GM23248 (cell line): ENCODE results near the gene HP. TPM values are rescaled to one million over a fixed set of nuclear protein-coding genes. Genes with fewer than 3 reads are reported as not detected.

ENCODE experiments used
- DNase-seq: peaks from one replicate; pipeline ENCODE4 v3.0.0-alpha.2; 2015
- H2AFZ ChIP-seq: fragments of 200-600 bp; sonication (generic); 2 replicates; pipeline ENCODE4 v1.6.1; 2016; ENCODE audit warnings: antibody characterized with exemption
- H3F3A ChIP-seq: fragments of 200-600 bp; sonication (generic); 2 replicates; pipeline ENCODE4 v1.6.1; 2016; ENCODE audit warnings: mild to moderate bottlenecking, antibody characterized with exemption, mixed run types; ENCODE audit not compliant: insufficient read depth
- H3K27ac ChIP-seq: fragments of 200-600 bp; sonication (generic); 2 replicates; pipeline ENCODE4 v1.5.1; 2016; ENCODE audit warnings: mild to moderate bottlenecking
- H3K27me3 ChIP-seq: fragments of 200-600 bp; sonication (generic); replicated peaks from 2 replicates; pipeline ENCODE4 v1.6.1; 2016; ENCODE audit warnings: mild to moderate bottlenecking; ENCODE audit not compliant: insufficient read depth
- H3K36me3 ChIP-seq: fragments of 200-600 bp; sonication (generic); 2 replicates; pipeline ENCODE4 v1.6.1; 2016; ENCODE audit warnings: low read depth, mild to moderate bottlenecking
- H3K4me1 ChIP-seq: fragments of 200-600 bp; sonication (generic); 2 replicates; pipeline ENCODE4 v1.6.1; 2016; ENCODE audit warnings: mild to moderate bottlenecking; ENCODE audit not compliant: insufficient read depth
- H3K4me2 ChIP-seq: fragments of 200-600 bp; sonication (generic); one replicate; pipeline ENCODE4 v1.6.1; 2016; ENCODE audit warnings: mild to moderate bottlenecking; ENCODE audit not compliant: unreplicated experiment
- H3K4me3 ChIP-seq: fragments of 200-600 bp; sonication (generic); 2 replicates; pipeline ENCODE4 v1.5.1; 2016; ENCODE audit warnings: mild to moderate bottlenecking
- H3K79me2 ChIP-seq: fragments of 200-600 bp; sonication (generic); 2 replicates; pipeline ENCODE4 v1.6.1; 2016; ENCODE audit warnings: mild to moderate bottlenecking; ENCODE audit not compliant: insufficient read depth
- H3K9ac ChIP-seq: fragments of 200-600 bp; sonication (generic); 2 replicates; pipeline ENCODE4 v1.6.1; 2016; ENCODE audit warnings: mild to moderate bottlenecking
- H3K9me2 ChIP-seq: fragments of 200-600 bp; sonication (generic); 2 replicates; pipeline ENCODE4 v1.6.1; 2016; ENCODE audit warnings: mixed run types, mild to moderate bottlenecking, moderate library complexity; ENCODE audit not compliant: insufficient read depth
- H3K9me3 ChIP-seq: fragments of 200-600 bp; sonication (generic); one replicate; pipeline ENCODE4 v1.6.1; 2017; ENCODE audit warnings: low read depth
- H4K20me1 ChIP-seq: fragments of 200-600 bp; sonication (generic); 2 replicates; pipeline ENCODE4 v1.6.0; 2016; ENCODE audit not compliant: insufficient read depth
- EZH2 ChIP-seq: fragments of 200-600 bp; sonication (generic); IDR thresholded peaks from 2 replicates; pipeline ENCODE4 v1.6.1; 2018; ENCODE audit warnings: antibody characterized with exemption, mild to moderate bottlenecking; ENCODE audit not compliant: insufficient read depth, poor library complexity, severe bottlenecking
- EZH2phosphoT487 ChIP-seq: fragments of 200-600 bp; sonication (generic); IDR thresholded peaks from 2 replicates; pipeline ENCODE4 v1.6.1; 2018; ENCODE audit warnings: antibody characterized with exemption, moderate library complexity, mild to moderate bottlenecking, low read depth; ENCODE audit not compliant: insufficient read depth
- WGBS, 2 experiments: methylation state at CpG; one replicate each; pipeline ENCODE4 v1.1.6; 2015 to 2017; ENCODE audit warnings: low lambda C conversion rate in 2 of 2, low coverage in 1 of 2; ENCODE audit errors: missing lambda C conversion rate in 2 of 2; 5-methylcytosine and 5-hydroxymethylcytosine counted together
- in situ Hi-C: fragments of 300-500 bp; cut with MboI; formaldehyde crosslinking; loops from 2 replicates; pipeline ENCODE4 v1.15.0; 2020
- polyA plus RNA-seq: library from polyadenylated mRNA; unstranded; fragments of >200 nt; fragmentation: Nextera tagmentation; extraction: Ambion mirVana; gene quantifications from 2 replicates; pipeline ENCODE4 v1.2.1, GENCODE V29; 2016
- total RNA-seq: library from RNA; depleted of rRNA; stranded (reverse); fragments of >200 nt; shearing (Covaris generic); gene quantifications from 2 replicates; pipeline ENCODE4 v1.2.3, GENCODE V29; 2014

Gene HP
- total and polyA plus RNA-seq, 2 experiments from 2014 or later = not detected

- H2AFZ ChIP-seq = peak overlapping the region; percentile 99
- H3K9me2 ChIP-seq = no peaks in the 10 kb centered on the region
- in situ Hi-C loops = no loop called here
- peak overlapping the region; percentile 88 for H3K9ac ChIP-seq
- H3K36me3 ChIP-seq = peaks cover 25% of the 10 kb centered on the region
- 2 to 4% methylated on average over 22 of the region's 22 CpGs for WGBS, 2 experiments
- H3K79me2 ChIP-seq = peaks cover 81% of the 10 kb centered on the region
- H3K4me1 ChIP-seq = peaks cover 25% of the 10 kb centered on the region
- no peaks in the 10 kb centered on the region; the same call in 1 of the 2 replicates for H3F3A ChIP-seq
- no peaks in the 10 kb centered on the region for H3K9me3 ChIP-seq
- H3K4me3 ChIP-seq = peak overlapping the region; percentile 97
- no peaks in the 10 kb centered on the region for H3K27me3 ChIP-seq
- no peaks in the 10 kb centered on the region for H4K20me1 ChIP-seq
- H3K27ac ChIP-seq = peak overlapping the region; percentile 75
- H3K4me2 ChIP-seq = peak overlapping the region; percentile 94
- peak; percentile 70 for DNase-seq
- TF ChIP-seq EZH2 (no peak), EZH2phosphoT487 (no peak)
These were observed 38.6 kb downstream of the HP start for GRCh38 chr16:72092832-72093447.

- Histone ChIP-seq H3K9me3 (no peaks in the 10 kb centered on the region), H3K4me1 (peaks cover 25% of the 10 kb centered on the region), H3K27ac (peak within 1 kb of the TSS; percentile 75), H3K4me3 (peak within 1 kb of the TSS; percentile 97), H3F3A (no peaks in the 10 kb centered on the region; the same call in 1 of the 2 replicates), H3K9ac (peak within 1 kb of the TSS; percentile 88), H3K27me3 (no peaks in the 10 kb centered on the region), H3K4me2 (peak within 1 kb of the TSS; percentile 96), H4K20me1 (no peaks in the 10 kb centered on the region), H3K9me2 (no peaks in the 10 kb centered on the region), H2AFZ (peak within 1 kb of the TSS; percentile 99), H3K79me2 (peaks cover 87% of the 10 kb centered on the region), H3K36me3 (peaks cover 20% of the 10 kb centered on the region)
- peak; percentile 99 for DNase-seq
- in situ Hi-C loops = no loop called here
- TF ChIP-seq EZH2phosphoT487 (no peak), EZH2 (no peak)
- 0 to 1% methylated on average over 33 to 42 of the region's 43 CpGs for WGBS, 2 experiments
These were observed 39.4 kb downstream of the HP start, which contains the start of the genes DHX38 and TXNL4B for GRCh38 chr16:72093448-72094265. Gene DHX38 (plus strand): TSS chr16:72093847. CDS start chr16:72096158, 2,311 bp downstream. Gene TXNL4B (minus strand): TSS chr16:72093620. CDS start chr16:72090749, 2,871 bp downstream.

GRCh38 chr16:72094266-72094610, 39.9 kb downstream of the HP start:
- Histone ChIP-seq H3K27me3 (no peaks in the 10 kb centered on the region), H2AFZ (peak overlapping the region; percentile 85), H3K36me3 (peaks cover 16% of the 10 kb centered on the region; the same call in 1 of the 2 replicates), H3K4me1 (peaks cover 25% of the 10 kb centered on the region), H3K79me2 (peaks cover 87% of the 10 kb centered on the region), H3K4me3 (peak overlapping the region; percentile 97), H3K9ac (peak overlapping the region; percentile 88), H3K27ac (peak overlapping the region; percentile 74), H3K4me2 (peak overlapping the region; percentile 96), H3F3A (no peaks in the 10 kb centered on the region), H4K20me1 (no peaks in the 10 kb centered on the region), H3K9me3 (no peaks in the 10 kb centered on the region), H3K9me2 (no peaks in the 10 kb centered on the region)
- in situ Hi-C loops = no loop called here
- no peak for TF ChIP-seq EZH2
- no peak for TF ChIP-seq EZH2phosphoT487
- 1% methylated on average over 11 of the region's 11 CpGs for WGBS, 2 experiments
- peak; percentile 68 for DNase-seq

- H3K4me1 ChIP-seq = peaks cover 14% of the 10 kb centered on the region
- 90 to 93% methylated on average over 15 of the region's 15 CpGs for WGBS, 2 experiments
- no peak for DNase-seq
- no peak overlapping the region for H3K4me3 ChIP-seq
- in situ Hi-C loops = no loop called here
- H3F3A ChIP-seq = no peaks in the 10 kb centered on the region
- peaks cover 44% of the 10 kb centered on the region for H3K79me2 ChIP-seq
- no peaks in the 10 kb centered on the region for H3K9me3 ChIP-seq
- no peak overlapping the region for H3K4me2 ChIP-seq
- no peak overlapping the region for H2AFZ ChIP-seq
- H3K27me3 ChIP-seq = no peaks in the 10 kb centered on the region
- H3K27ac ChIP-seq = no peak overlapping the region
- no peak overlapping the region for H3K9ac ChIP-seq
- no peak for TF ChIP-seq EZH2
- no peak for TF ChIP-seq EZH2phosphoT487
- peaks cover 36% of the 10 kb centered on the region; the same call in 1 of the 2 replicates for H3K36me3 ChIP-seq
- no peaks in the 10 kb centered on the region for H4K20me1 ChIP-seq
- no peaks in the 10 kb centered on the region for H3K9me2 ChIP-seq
These were observed 44.6 kb downstream of the HP start for GRCh38 chr16:72098936-72099335.
